SK-N-SH treated with all-trans-retinoic acid at 6 μM for 48 hours (cell line): ENCODE data around the gene DNAI7.

Source experiments
- ARNTL ChIP-seq: fragments of 450-650 bp; formaldehyde crosslinking; IDR thresholded peaks from 2 replicates; pipeline ENCODE4 v1.5.0; 2020; ENCODE audit warnings: low read depth, mild to moderate bottlenecking, moderate library complexity, borderline replicate concordance
- BACH2 ChIP-seq: fragments of 250-450 bp; sonication (Bioruptor Pico); IDR thresholded peaks from 2 replicates; pipeline ENCODE4 v1.9.0; 2021; ENCODE audit warnings: mild to moderate bottlenecking, borderline replicate concordance
- ESRRG ChIP-seq: fragments of 250-450 bp; sonication (Bioruptor Pico); IDR thresholded peaks from 2 replicates; pipeline ENCODE4 v1.6.1; 2021; ENCODE audit warnings: mild to moderate bottlenecking
- ISL1 ChIP-seq: fragments of 250-450 bp; sonication (Bioruptor Pico); IDR thresholded peaks from 2 replicates; pipeline ENCODE4 v2.1.2; 2022; ENCODE audit warnings: mild to moderate bottlenecking, moderate library complexity
- PATZ1 ChIP-seq: fragments of 250-450 bp; sonication (Bioruptor Pico); IDR thresholded peaks from 2 replicates; pipeline ENCODE4 v1.8.0; 2020; ENCODE audit warnings: mild to moderate bottlenecking, moderate library complexity, borderline replicate concordance
- PPARA ChIP-seq: fragments of 250-450 bp; sonication (Bioruptor Pico); IDR thresholded peaks from 2 replicates; pipeline ENCODE4 v1.5.0; 2020; ENCODE audit warnings: mild to moderate bottlenecking, borderline replicate concordance
- RARB ChIP-seq: fragments of 250-450 bp; sonication (Bioruptor Pico); IDR thresholded peaks from 2 replicates; pipeline ENCODE4 v1.8.0; 2021; ENCODE audit warnings: mild to moderate bottlenecking, moderate library complexity
- SNAI2 ChIP-seq: fragments of 250-450 bp; sonication (Bioruptor Pico); IDR thresholded peaks from 2 replicates; pipeline ENCODE4 v1.5.0; 2020; ENCODE audit warnings: mild to moderate bottlenecking, moderate library complexity
- ZNF565 ChIP-seq: fragments of 450-650 bp; formaldehyde crosslinking; conservative IDR thresholded peaks from 2 replicates; pipeline ENCODE4 v1.5.0; 2020; ENCODE audit warnings: low read depth, mild to moderate bottlenecking, moderate library complexity
- TF ChIP-seq, protein P1 (sequence below): fragments of 250-450 bp; sonication (Bioruptor Pico); IDR thresholded peaks from 2 replicates; pipeline ENCODE4 v1.5.0; 2020; ENCODE audit warnings: mild to moderate bottlenecking, moderate library complexity
- TF ChIP-seq, protein P2 (sequence below): fragments of 250-450 bp; sonication (Bioruptor Pico); IDR thresholded peaks from 2 replicates; pipeline ENCODE4 v1.5.1; 2021; ENCODE audit warnings: mild to moderate bottlenecking, moderate library complexity

DNA sequence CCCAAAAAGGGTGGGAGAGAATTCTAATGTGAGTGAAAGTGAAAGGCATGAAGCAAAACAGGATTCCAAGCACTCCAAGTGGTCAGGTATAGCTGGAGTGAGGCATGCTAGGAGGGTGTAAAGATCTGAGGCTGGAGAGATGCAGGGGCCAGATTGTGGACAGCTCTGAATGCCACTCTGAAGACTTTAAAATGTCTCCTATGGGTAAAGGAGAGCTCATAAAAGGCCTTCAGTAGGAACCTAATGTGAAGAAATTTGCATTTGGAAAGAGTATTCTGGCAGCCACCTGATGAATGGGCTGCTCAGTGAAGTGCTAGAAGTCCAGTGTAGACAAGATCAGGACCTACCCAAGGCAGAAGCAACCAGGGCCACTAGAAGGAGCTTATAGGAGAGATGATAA, 68.9 kb downstream of the DNAI7 start:
- TF ChIP-seq ISL1 (CRISPR knock-in tag) (no peak), PATZ1 (CRISPR knock-in tag) (no peak), ARNTL (CRISPR knock-in tag) (no peak), ESRRG (no peak), PPARA (CRISPR knock-in tag) (no peak), SNAI2 (no peak), ZNF565 (no peak), RARB (CRISPR knock-in tag) (no peak), BACH2 (CRISPR knock-in tag) (no peak)
- TF ChIP-seq, protein P1, sequence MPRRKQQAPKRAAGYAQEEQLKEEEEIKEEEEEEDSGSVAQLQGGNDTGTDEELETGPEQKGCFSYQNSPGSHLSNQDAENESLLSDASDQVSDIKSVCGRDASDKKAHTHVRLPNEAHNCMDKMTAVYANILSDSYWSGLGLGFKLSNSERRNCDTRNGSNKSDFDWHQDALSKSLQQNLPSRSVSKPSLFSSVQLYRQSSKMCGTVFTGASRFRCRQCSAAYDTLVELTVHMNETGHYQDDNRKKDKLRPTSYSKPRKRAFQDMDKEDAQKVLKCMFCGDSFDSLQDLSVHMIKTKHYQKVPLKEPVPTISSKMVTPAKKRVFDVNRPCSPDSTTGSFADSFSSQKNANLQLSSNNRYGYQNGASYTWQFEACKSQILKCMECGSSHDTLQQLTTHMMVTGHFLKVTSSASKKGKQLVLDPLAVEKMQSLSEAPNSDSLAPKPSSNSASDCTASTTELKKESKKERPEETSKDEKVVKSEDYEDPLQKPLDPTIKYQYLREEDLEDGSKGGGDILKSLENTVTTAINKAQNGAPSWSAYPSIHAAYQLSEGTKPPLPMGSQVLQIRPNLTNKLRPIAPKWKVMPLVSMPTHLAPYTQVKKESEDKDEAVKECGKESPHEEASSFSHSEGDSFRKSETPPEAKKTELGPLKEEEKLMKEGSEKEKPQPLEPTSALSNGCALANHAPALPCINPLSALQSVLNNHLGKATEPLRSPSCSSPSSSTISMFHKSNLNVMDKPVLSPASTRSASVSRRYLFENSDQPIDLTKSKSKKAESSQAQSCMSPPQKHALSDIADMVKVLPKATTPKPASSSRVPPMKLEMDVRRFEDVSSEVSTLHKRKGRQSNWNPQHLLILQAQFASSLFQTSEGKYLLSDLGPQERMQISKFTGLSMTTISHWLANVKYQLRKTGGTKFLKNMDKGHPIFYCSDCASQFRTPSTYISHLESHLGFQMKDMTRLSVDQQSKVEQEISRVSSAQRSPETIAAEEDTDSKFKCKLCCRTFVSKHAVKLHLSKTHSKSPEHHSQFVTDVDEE (CRISPR knock-in tag) = no peak
- TF ChIP-seq, protein P2, sequence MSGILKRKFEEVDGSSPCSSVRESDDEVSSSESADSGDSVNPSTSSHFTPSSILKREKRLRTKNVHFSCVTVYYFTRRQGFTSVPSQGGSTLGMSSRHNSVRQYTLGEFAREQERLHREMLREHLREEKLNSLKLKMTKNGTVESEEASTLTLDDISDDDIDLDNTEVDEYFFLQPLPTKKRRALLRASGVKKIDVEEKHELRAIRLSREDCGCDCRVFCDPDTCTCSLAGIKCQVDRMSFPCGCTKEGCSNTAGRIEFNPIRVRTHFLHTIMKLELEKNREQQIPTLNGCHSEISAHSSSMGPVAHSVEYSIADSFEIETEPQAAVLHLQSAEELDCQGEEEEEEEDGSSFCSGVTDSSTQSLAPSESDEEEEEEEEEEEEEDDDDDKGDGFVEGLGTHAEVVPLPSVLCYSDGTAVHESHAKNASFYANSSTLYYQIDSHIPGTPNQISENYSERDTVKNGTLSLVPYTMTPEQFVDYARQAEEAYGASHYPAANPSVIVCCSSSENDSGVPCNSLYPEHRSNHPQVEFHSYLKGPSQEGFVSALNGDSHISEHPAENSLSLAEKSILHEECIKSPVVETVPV (CRISPR knock-in tag) = no peak
